ENCODE results near the gene FAM118A.
"Not testable (repeated sequence)": the region's sequence is repeated elsewhere in the genome, so short reads cannot be mapped to it uniquely, and the experiment has no call there.

Gene FAM118A

GRCh38 chr22:45331486-45331885, 21.8 kb downstream of the FAM118A start:
- no peak for DNase-seq (ENCODE audit: low read depth)

GRCh38 chr22:45332001-45332400, 22.3 kb downstream of the FAM118A start:
- DNase-seq (ENCODE audit: low read depth), result no peak

- no peak for DNase-seq (ENCODE audit: low read depth)
These were observed 24.3 kb downstream of the FAM118A start for GRCh38 chr22:45334068-45334467.

DNA sequence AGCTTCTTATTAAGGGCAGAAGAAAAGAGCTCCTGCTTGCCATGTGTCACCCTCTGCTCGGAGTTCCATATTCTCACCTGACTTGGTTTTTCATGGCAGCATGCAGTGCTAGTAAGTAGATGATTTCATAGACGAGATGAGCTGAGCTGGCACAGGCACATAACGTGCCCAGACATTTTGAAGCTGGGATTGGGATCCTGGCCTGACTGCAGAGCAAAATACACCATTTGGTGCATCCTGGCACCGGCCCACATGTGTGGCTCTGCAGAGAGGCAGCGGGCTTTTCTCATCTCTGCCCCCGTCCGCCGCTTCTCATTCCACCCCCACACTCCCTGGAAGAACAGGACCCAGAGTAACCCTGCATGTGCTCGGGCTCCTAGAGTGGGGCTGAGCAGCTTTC, 24.8 kb downstream of the FAM118A start:
- no peak for DNase-seq (ENCODE audit: low read depth)

GRCh38 chr22:45335021-45335818, 25.5 kb downstream of the FAM118A start:
- no peak for DNase-seq (ENCODE audit: low read depth)

DNA sequence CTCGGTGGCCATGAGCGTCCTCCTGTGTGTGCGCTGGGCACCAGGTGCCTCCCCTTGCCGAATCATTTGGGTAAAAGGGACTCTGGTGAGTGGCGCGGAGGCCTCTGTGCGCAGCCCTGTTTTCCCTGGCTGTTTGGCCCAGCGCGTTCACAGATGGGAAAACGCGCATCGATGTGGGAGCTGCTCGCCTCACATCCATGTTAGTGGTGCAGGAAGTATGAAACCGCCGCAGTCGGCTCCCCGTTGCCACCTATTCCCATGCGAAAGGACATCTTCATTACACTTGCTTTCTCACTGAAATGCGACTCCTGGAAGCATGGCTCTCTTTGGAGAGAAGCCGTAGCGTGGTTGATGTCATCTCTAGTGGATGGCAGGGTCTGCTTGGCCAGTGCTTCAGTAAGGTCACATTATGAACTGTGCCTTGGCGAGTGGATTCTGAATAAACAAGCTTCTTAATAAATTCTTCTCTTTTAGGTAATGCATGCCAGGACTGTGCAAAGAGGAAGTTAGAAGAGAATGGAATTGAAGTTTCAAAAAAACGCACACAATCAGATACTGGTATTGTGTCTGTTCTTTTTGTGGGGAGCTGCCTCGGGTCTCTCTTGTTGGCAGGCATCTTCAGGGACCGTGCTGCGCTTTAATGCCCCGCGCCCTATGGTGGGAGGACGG, 26.3 kb downstream of the FAM118A start:
- no peak for DNase-seq (ENCODE audit: low read depth)

DNA sequence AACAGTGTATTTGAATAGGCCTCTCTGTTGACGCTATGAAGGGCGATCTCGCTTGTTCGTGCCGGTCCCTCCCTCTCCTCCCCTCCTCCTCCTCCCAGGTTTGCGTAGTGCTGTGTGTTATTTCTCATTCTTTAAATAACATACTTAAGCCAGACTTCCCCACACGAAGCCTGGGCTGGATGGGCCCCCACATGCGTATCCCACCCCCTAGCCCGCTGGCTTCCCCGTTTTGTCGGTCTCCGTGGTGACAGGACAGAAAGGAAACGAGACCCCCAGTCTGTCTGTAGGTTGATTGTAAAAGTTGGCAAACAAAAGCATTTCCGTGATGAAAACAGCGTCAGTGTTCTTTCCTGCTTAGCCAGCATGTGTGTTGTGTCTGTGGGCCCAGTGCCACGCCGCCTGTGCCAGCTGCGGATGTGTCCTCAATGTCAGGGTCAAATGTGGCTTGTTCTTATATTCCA, 27.3 kb downstream of the FAM118A start:
- no peak for DNase-seq (ENCODE audit: low read depth)

DNA sequence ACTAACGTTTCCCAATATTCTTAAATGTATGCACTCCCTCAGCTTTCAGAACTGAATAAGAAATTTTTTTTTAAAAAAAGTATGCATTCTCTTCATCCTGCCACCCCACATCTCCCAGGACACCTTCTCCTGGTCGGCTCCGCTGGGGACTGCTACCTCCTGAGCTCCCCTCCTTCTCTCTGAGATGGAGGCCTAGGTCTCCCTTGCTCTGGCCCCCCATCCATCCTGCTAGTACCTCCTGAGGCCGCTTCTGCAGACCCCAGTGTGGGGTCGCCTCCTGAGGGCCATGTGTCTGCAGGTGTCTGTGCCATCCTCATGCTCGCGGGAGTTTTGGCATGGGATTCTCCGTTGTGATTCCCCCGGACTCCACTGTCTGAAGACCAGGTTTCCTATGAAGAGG, 27.8 kb downstream of the FAM118A start:
- DNase-seq (ENCODE audit: low read depth), result no peak

- DNase-seq (ENCODE audit: low read depth), result no peak
These were observed 29.1 kb downstream of the FAM118A start for GRCh38 chr22:45338795-45339194.

DNA sequence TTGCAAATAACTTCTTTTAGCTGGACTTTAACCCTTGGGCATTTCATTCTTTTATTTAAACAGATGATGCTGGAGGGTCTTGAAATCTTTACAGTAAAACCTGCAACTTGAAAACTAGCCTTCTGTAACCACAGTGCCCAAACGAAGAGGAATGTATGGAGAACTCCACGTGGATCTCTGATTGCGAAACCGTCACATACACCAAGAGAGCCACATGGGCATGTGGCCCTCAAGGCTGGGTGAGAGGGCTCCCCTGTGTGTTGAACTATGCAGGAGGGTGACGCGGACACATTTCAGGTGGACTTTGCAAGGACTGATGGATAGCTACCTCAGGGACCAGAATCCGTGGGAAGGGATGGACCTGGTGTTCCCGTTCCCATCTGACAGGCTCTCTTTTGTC, 30.6 kb downstream of the FAM118A start:
- DNase-seq (ENCODE audit: low read depth), result no peak

- no peak for DNase-seq (ENCODE audit: low read depth)
These were observed 31.8 kb downstream of the FAM118A start for GRCh38 chr22:45341498-45341897.

- DNase-seq (ENCODE audit: low read depth), result no peak
These were observed 33.4 kb downstream of the FAM118A start for GRCh38 chr22:45343143-45343542.

GRCh38 chr22:45344334-45344733, 34.6 kb downstream of the FAM118A start:
- DNase-seq (ENCODE audit: low read depth), result peak; percentile 8

DNA sequence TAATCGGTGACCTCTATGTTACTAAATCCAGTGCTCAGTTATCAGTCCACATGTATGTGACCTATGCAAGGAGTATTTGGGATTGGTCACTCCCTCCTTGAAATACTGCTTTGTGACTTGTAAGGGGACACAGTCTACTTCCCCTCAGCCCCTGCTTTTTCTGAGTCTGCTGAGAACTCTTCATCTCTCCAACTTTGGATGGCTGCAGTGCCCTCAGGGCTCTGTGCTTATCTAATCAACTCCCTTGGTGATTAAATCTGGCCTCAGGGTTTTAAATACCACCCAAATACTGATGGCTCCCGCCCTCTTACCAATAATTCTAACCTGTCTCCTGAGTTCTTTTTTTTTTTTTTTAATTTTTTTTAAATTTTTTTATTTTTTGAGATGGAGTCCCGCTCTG, 40.2 kb downstream of the FAM118A start:
- DNase-seq (ENCODE audit: low read depth), result no peak

GRCh38 chr22:45351956-45352355, 42.2 kb downstream of the FAM118A start:
- DNase-seq (ENCODE audit: low read depth), result no peak

GRCh38 chr22:45352757-45353156, 43.0 kb downstream of the FAM118A start:
- not testable (repeated sequence) for DNase-seq (ENCODE audit: low read depth)

- no peak for DNase-seq (ENCODE audit: low read depth)
These were observed 44.1 kb downstream of the FAM118A start for GRCh38 chr22:45353786-45354185.

DNA sequence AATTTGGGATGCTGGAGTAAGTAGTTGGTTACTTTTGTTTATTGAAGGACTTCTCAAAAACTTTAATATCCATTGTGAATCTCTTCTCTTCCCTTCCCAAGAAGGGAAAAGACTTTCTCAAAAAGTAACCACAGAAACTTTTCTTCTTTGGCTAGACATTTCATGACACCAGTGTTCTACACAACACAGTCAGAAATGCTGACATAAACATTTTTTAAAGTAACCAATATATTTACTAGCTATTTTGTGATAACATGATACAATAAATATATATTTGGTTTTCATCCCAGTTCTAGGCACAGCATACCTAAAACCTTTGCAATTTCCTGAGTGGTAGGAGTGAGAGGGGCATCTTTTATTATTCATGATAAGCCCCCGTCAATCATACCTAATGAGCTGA, 47.8 kb downstream of the FAM118A start:
- no peak for DNase-seq (ENCODE audit: low read depth)

GRCh38 chr22:45358127-45358526, 48.4 kb downstream of the FAM118A start:
- DNase-seq (ENCODE audit: low read depth), result no peak

- DNase-seq (ENCODE audit: low read depth), result no peak
These were observed 49.9 kb downstream of the FAM118A start for GRCh38 chr22:45359627-45360026.

DNA sequence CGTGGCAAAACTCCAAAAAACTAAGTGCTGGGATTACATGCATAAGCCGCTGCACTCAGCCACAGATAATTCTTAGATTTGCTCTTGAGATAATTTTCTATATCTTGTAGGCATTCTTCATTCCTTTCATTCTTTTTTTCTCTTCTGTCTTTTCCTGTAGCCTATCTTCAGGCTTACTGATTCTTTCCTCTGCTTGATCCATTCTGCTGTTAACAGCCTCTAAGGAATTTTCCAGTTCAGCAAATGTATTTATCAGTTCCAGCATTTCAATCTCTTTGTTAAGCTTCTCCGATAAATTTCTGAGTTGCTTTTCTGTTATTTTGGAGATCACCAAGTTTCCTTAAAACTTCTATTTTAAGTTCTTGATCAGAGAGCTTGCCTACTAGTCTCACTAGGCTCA, 57.0 kb downstream of the FAM118A start:
- no peak for DNase-seq (ENCODE audit: low read depth)

- not testable (repeated sequence) for DNase-seq (ENCODE audit: low read depth)
These were observed 63.9 kb downstream of the FAM118A start for GRCh38 chr22:45373592-45373991.

- DNase-seq (ENCODE audit: low read depth), result no peak
These were observed 66.3 kb downstream of the FAM118A start for GRCh38 chr22:45376009-45376408.

- no peak for DNase-seq (ENCODE audit: low read depth)
These were observed 67.0 kb downstream of the FAM118A start for GRCh38 chr22:45376703-45377102.

All from ELR (cell line).